GM13977 (cell line): Measurements from ENCODE around the gene CDCA7L.

ENCODE experiments used
- DNase-seq: peaks from one replicate; pipeline ENCODE4 v3.0.0; 2012; ENCODE audit warnings: low spot score
- in situ Hi-C: fragments of 300-500 bp; cut with MboI; formaldehyde crosslinking; loops from one replicate; pipeline ENCODE4 v1.12.0; 2022; ENCODE audit warnings: low sequenced_read_pairs, low pct_unique_long_range_greater_than_20kb, mixed read lengths, inconsistent platforms; ENCODE audit not compliant: unreplicated experiment
- TF ChIP-seq, protein P1 (sequence below): IDR thresholded peaks from 2 replicates; pipeline ENCODE4 v1.5.1; 2012; ENCODE audit warnings: mild to moderate bottlenecking, control low read depth; ENCODE audit not compliant: insufficient read depth; ENCODE audit errors: extremely low read depth, missing control alignments

CDCA7L gene

DNA sequence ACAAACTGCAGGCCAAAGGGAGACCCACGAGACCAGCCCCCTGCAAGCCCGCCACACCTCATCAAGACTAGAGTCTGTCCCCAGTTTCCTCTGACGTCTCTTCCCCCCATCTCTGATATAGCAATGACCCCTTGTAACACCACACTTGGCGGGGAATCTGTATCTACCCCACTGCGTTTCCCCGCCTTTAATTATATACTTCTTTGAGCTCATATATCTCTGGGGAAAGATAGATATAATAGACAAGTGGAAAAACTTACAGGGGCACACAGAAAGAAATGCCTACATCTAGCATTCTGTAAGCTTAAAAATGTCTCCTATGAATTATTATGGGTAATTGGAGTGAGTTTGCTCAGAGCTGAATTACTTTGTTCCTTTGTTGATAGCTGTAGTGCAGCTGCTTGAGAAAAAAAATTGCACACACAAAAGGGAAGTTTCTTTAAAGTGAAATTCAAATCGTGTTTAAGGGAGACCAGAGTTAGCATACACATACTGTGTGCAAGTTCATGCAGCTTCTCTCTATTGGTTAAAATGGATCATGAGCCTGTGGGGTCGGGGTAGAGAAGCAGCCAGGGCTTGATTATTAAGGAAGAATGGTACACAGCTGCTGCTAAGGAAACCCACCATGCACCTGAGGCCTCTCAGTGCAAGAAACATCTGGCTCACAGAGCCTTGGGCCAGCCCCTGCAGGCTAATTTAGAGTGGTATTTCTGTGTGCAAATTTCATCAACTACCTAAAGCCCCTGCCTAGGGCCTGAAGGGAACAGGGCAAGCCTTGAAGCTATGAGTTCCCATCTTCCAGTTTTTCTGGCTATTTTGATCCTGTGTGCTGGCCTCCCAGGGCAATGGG, 32.5 kb downstream of the CDCA7L start:
- no peak for DNase-seq
- in situ Hi-C loops = no loop called here
- TF ChIP-seq, protein P1, sequence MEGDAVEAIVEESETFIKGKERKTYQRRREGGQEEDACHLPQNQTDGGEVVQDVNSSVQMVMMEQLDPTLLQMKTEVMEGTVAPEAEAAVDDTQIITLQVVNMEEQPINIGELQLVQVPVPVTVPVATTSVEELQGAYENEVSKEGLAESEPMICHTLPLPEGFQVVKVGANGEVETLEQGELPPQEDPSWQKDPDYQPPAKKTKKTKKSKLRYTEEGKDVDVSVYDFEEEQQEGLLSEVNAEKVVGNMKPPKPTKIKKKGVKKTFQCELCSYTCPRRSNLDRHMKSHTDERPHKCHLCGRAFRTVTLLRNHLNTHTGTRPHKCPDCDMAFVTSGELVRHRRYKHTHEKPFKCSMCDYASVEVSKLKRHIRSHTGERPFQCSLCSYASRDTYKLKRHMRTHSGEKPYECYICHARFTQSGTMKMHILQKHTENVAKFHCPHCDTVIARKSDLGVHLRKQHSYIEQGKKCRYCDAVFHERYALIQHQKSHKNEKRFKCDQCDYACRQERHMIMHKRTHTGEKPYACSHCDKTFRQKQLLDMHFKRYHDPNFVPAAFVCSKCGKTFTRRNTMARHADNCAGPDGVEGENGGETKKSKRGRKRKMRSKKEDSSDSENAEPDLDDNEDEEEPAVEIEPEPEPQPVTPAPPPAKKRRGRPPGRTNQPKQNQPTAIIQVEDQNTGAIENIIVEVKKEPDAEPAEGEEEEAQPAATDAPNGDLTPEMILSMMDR = no peak

DNA sequence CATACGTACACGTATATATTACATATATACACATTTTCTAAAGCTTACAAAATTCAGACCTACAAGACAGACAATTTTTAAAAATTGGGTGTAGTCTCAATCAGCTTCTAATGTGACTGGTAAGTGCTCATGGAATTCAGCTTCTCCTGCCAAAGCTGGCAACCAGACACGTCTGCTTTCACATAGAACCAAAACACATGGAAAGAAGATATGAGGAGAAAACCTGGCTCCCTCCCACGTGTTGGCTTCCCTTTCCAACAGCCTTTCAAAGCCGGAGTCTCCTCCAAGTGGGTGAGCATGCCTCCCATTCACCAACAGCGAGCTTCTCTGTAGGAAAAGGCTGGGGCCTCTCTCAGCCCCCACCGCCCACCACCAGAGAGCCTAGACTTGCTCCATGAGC, 33.4 kb downstream of the CDCA7L start:
- no peak for DNase-seq
- TF ChIP-seq, protein P1 = no peak
- in situ Hi-C loops = no loop called here

DNA sequence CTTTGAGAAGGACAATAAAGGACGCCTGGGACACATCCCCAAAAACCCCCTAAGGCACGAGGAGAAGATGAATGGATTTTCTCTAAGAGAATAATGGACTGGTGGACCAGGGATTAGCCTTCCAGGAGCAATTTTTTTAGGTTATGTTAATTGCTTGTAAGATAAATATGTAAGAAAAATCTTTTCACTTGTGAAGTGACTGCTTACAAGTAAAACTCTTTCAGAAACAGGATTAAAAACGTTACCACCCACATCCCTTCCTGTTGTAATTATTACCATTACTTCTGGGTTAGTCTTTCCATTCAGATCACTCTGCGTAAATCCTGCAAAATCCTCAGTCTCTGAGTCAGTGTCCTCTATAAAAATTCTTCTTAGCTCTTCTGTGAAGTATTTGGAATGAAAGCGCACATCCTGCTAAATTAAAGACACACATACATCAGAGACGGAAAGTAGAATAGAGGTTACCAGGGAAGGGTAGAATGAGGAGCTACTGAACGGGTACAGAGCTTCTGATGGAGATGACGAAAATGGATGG, 34.3 kb downstream of the CDCA7L start:
- TF ChIP-seq, protein P1 = no peak
- DNase-seq = no peak
- in situ Hi-C loops = no loop called here

DNA sequence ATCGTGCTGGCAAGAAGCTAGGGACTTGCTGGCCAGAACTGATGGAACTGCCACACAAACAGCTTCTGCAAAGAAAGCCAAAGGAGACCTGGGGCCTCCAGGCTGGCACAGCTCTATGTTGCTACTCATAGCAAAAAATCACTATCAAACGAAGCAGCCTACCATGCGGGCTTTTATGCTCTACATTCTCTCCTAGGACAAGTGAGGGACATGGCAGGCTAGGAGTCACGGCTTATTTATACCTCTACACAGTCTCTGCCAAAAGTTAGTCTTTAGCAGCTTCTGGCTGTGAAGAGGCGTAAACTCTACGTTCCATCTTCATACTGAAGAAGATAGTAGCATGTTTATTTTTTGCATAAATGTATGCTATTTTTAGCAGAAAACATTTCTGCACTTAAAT, 35.4 kb downstream of the CDCA7L start:
- no peak for DNase-seq
- TF ChIP-seq, protein P1 = no peak
- in situ Hi-C loops = no loop called here

DNA sequence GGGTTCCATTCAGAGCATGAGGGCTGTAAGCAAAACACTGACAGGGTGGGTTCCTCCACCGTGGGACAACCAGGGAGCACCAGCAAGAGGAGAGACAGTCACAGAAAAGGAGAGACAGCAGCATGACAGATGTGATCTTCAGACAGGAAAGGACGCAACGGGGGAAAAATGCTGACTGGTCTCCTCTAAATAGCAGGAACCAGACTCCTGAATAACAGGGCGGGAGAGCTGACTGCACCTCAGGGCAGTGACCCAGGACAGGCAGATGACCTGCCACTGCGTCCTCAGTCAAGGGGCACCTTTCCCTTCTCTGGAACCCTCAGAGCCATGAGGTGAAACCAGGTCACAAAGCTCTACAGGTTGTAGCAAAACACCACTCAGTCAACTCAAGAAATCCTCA, 37.0 kb downstream of the CDCA7L start:
- in situ Hi-C loops = no loop called here

DNA sequence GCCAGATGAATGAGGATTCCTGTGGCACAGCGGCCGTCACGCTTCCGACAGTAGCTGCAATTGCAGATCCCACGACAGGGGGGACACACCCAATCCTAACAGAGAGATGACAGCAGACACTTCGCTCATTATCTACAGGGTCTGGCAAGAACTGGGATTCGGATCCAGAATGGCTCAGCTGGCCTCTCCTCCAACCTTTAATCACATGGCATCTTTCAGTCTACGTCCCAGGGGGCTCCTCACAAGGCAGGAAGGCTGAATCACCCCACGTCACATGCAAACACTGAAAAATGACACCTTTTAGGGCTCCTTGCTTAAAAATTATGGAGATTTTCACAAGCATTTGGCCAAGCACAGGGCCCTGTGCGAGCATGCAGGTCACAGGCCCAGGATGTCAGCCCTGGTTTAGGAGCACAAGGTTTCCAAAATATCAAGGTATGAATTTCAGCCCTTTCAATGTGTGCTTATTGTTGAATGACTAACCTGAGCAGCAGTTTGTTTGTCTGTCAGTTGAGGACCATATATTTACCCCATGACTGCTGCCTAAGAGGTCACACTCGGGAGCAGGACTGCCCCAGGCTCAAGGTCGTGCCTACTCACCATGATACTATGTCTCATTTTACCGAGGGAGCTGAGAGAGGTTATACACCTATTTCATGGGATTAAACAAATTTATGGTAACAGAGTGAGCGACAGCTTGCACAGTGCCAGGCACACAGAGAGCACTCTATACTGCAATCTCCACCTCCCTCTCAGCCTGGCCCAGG, 42.5 kb downstream of the CDCA7L start:
- no peak for DNase-seq
- in situ Hi-C loops = no loop called here
- TF ChIP-seq, protein P1 = no peak

More for the DNA sequence above, 37.0 kb downstream of the CDCA7L start:
- TF ChIP-seq, protein P1 = no peak
- DNase-seq = no peak
